ACC112 (cell line): ENCODE data around the gene C21orf58.
A peak's percentile ranks its signal among the peaks of the same experiment; 100 is the strongest.

Experiments used
- H2AFZ ChIP-seq: fragments of 200-600 bp; sonication (generic); one replicate; pipeline ENCODE4 v1.6.0; 2017; ENCODE audit warnings: antibody characterized with exemption, low read length; ENCODE audit not compliant: unreplicated experiment
- H3K27ac ChIP-seq: fragments of 200-600 bp; sonication (generic); 2 replicates; pipeline ENCODE4 v1.5.1; 2014; ENCODE audit warnings: low read depth, mild to moderate bottlenecking, antibody characterized with exemption, low read length, moderate library complexity
- H3K27me3 ChIP-seq: fragments of 200-600 bp; sonication (generic); 2 replicates; pipeline ENCODE4 v1.6.1; 2014; ENCODE audit warnings: mild to moderate bottlenecking, antibody characterized with exemption, low read length, moderate library complexity, mixed read lengths; ENCODE audit not compliant: insufficient read depth
- H3K36me3 ChIP-seq: fragments of 200-600 bp; sonication (generic); 2 replicates; pipeline ENCODE4 v1.6.1; 2016; ENCODE audit warnings: mild to moderate bottlenecking, antibody characterized with exemption, low read length, moderate library complexity, mixed read lengths; ENCODE audit not compliant: insufficient read depth
- H3K4me1 ChIP-seq: fragments of 200-600 bp; sonication (generic); one replicate; pipeline ENCODE4 v1.6.1; 2016; ENCODE audit warnings: low read length, mixed read lengths; ENCODE audit not compliant: insufficient read depth, unreplicated experiment, control insufficient read depth
- H3K4me3 ChIP-seq: fragments of 200-600 bp; sonication (generic); 2 replicates; pipeline ENCODE4 v1.5.1; 2014; ENCODE audit warnings: mild to moderate bottlenecking, low read depth, low read length
- H3K79me2 ChIP-seq: fragments of 200-600 bp; sonication (generic); one replicate; pipeline ENCODE4 v1.6.0; 2016; ENCODE audit warnings: low read length; ENCODE audit not compliant: control insufficient read depth, unreplicated experiment, insufficient read depth

The C21orf58 gene

DNA sequence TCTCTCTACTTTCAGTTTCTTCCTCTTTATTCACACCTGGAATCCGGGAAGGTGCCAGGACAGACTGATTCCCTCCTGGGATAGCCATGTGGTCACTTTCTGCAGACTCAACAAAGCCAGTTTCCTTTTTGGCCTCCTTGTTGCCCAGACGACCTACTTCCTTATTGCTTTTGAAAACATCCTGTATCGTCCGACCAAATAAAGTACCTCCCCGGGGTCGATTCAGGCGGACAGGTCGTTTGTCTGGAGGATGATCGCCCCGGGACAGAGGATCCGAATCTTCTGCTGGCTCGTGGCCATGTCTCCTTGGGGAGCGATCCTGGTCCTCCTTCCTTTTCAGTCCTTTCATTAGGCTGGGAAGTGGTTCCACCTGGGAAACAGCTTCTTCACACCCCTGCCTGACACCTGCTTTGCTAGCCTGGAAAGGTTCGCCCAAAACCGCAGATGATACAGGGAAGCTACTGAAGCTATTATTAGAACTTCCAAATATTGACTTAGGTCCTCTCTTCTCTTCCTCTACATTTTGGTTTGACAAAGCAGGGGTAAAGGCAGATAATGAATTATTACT is 39.5 kb downstream of the C21orf58 start:
- H3K27ac ChIP-seq: no peak overlapping the region
- peak overlapping the region; percentile 84 for H3K4me3 ChIP-seq
- H3K36me3 ChIP-seq: peaks cover 17% of the 10 kb centered on the region
- H3K27me3 ChIP-seq: no peaks in the 10 kb centered on the region
- peaks cover 65% of the 10 kb centered on the region for H3K79me2 ChIP-seq
- H3K4me1 ChIP-seq: peaks cover 25% of the 10 kb centered on the region
- no peak overlapping the region for H2AFZ ChIP-seq

DNA sequence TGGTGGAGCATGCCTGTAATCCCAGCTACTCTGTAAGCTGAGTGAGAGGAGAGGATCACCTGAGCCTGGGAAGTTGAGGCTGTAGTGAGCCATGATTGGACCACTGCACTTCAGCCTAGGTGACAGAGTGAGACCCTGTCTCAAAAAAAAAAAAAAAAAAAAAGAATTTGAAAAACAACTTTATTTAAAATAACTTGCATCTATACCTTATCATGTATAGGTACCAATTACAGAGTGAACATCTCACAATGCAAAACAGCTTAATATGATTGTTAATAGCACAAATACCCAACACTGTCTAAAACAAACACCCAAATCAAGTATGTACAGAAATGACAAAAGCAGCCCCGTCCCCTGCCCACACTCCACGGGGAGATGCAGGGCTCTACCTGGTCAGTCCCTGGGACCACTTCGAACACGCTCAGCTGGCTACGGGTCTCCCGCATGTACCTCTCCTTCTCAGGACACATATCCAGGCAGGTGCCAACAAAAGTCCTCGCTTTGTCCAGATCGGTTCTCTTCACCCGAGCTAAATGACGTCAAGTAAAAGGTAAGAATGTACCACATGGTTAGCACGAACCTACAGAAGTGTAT is 48.8 kb downstream of the C21orf58 start:
- Histone ChIP-seq H3K36me3 (peaks cover 24% of the 10 kb centered on the region), H3K4me1 (no peaks in the 10 kb centered on the region), H3K27ac (no peak overlapping the region), H3K27me3 (no peaks in the 10 kb centered on the region), H2AFZ (no peak overlapping the region), H3K79me2 (peaks cover 5% of the 10 kb centered on the region), H3K4me3 (no peak overlapping the region)

GRCh38 chr21:46273341-46273740 is 50.3 kb downstream of the C21orf58 start:
- no peaks in the 10 kb centered on the region for H3K4me1 ChIP-seq
- H3K4me3 ChIP-seq: no peak overlapping the region
- no peaks in the 10 kb centered on the region for H3K79me2 ChIP-seq
- H3K27me3 ChIP-seq: no peaks in the 10 kb centered on the region
- H2AFZ ChIP-seq: no peak overlapping the region
- peaks cover 18% of the 10 kb centered on the region for H3K36me3 ChIP-seq
- H3K27ac ChIP-seq: no peak overlapping the region

GRCh38 chr21:46269466-46269865 is 54.2 kb downstream of the C21orf58 start:
- Histone ChIP-seq H3K79me2 (no peaks in the 10 kb centered on the region), H3K36me3 (peaks cover 19% of the 10 kb centered on the region), H3K27me3 (no peaks in the 10 kb centered on the region), H3K4me3 (no peak overlapping the region), H2AFZ (no peak overlapping the region), H3K27ac (no peak overlapping the region), H3K4me1 (no peaks in the 10 kb centered on the region)

- Histone ChIP-seq H3K27ac (no peak overlapping the region), H3K79me2 (no peaks in the 10 kb centered on the region), H3K4me3 (no peak overlapping the region), H3K36me3 (peaks cover 19% of the 10 kb centered on the region), H3K27me3 (no peaks in the 10 kb centered on the region), H2AFZ (no peak overlapping the region), H3K4me1 (no peaks in the 10 kb centered on the region)
Observed at GRCh38 chr21:46268371-46268770, 55.3 kb downstream of the C21orf58 start.

GRCh38 chr21:46266946-46267345 is 56.7 kb downstream of the C21orf58 start:
- Histone ChIP-seq H2AFZ (no peak overlapping the region), H3K36me3 (peaks cover 19% of the 10 kb centered on the region), H3K79me2 (no peaks in the 10 kb centered on the region), H3K4me1 (no peaks in the 10 kb centered on the region), H3K27me3 (no peaks in the 10 kb centered on the region), H3K4me3 (no peak overlapping the region), H3K27ac (no peak overlapping the region)

GRCh38 chr21:46265736-46266525 is 57.7 kb downstream of the C21orf58 start:
- H3K27me3 ChIP-seq: no peaks in the 10 kb centered on the region
- H3K4me1 ChIP-seq: no peaks in the 10 kb centered on the region
- H3K36me3 ChIP-seq: peaks cover 17% of the 10 kb centered on the region
- H3K4me3 ChIP-seq: no peak overlapping the region
- no peak overlapping the region for H2AFZ ChIP-seq
- no peak overlapping the region for H3K27ac ChIP-seq
- no peaks in the 10 kb centered on the region for H3K79me2 ChIP-seq

- H3K36me3 ChIP-seq: peaks cover 11% of the 10 kb centered on the region; the same call in 1 of the 2 replicates
- no peak overlapping the region for H3K27ac ChIP-seq
- no peaks in the 10 kb centered on the region for H3K4me1 ChIP-seq
- no peaks in the 10 kb centered on the region for H3K79me2 ChIP-seq
- no peak overlapping the region for H2AFZ ChIP-seq
- no peak overlapping the region for H3K4me3 ChIP-seq
- H3K27me3 ChIP-seq: no peaks in the 10 kb centered on the region
Observed at GRCh38 chr21:46264690-46265144, 59.0 kb downstream of the C21orf58 start.

GRCh38 chr21:46264046-46264689 is 59.5 kb downstream of the C21orf58 start:
- Histone ChIP-seq H3K27me3 (no peaks in the 10 kb centered on the region), H3K4me3 (no peak overlapping the region), H3K4me1 (no peaks in the 10 kb centered on the region), H3K36me3 (peaks cover 11% of the 10 kb centered on the region; the same call in 1 of the 2 replicates), H3K79me2 (no peaks in the 10 kb centered on the region), H2AFZ (no peak overlapping the region), H3K27ac (no peak overlapping the region)

DNA sequence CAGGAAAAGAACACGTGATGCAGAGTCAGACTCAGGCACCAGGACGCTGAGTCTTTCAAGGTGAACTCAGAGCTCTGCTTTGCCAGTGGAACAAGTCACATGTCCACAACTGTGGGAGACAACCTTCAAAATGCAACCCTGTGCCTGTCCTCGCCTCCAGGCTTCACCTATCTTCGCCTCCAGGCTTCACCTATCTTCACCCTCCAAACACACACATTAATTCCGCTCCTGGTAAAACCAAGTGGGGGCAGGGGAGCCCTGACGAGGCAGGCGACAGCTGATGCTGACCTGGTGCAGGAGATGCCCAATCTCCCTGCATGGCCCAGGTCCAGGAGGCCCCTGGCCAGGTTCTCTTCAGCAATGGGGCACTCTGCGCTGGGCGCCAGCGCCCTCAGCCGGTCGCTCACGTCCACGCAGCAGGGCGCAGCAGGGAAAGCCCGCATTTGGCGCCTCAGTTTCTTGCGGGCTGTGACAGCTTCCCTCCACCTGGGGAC is 67.1 kb downstream of the C21orf58 start:
- Histone ChIP-seq H3K27me3 (no peaks in the 10 kb centered on the region), H3K36me3 (peaks cover 23% of the 10 kb centered on the region; the same call in 1 of the 2 replicates), H3K79me2 (no peaks in the 10 kb centered on the region), H3K4me1 (no peaks in the 10 kb centered on the region), H3K4me3 (no peak overlapping the region), H3K27ac (no peak overlapping the region), H2AFZ (no peak overlapping the region)
